Thyroid gland (tissue), 4 donors: ENCODE results near the gene ENTPD6. TPM values are rescaled to one million over a fixed set of nuclear protein-coding genes. Genes with fewer than 3 reads are reported as not detected.

Experiments used
- DNase-seq, 2 donors: peaks; one replicate each; pipeline ENCODE4 v3.0.0-alpha.2; 2019
- H3K27ac ChIP-seq, 3 donors: fragments of 200-600 bp; sonication (generic); 1 replicate in 2 of 3; 2 replicates in 1 of 3; pipeline ENCODE4 v1.5.1; 2016 to 2019; ENCODE audit warnings: mild to moderate bottlenecking in 1 of 3, moderate library complexity in 1 of 3
- H3K27me3 ChIP-seq: fragments of 200-600 bp; sonication (generic); one replicate; pipeline ENCODE4 v1.5.1; 2019
- H3K36me3 ChIP-seq, 2 donors: fragments of 200-600 bp; sonication (generic); one replicate each; pipeline ENCODE4 v1.5.1; 2016 to 2019
- H3K4me1 ChIP-seq, 2 donors: fragments of 200-600 bp; sonication (generic); one replicate each; pipeline ENCODE4 v1.5.1; 2017 to 2019
- H3K4me3 ChIP-seq, 3 donors: fragments of 200-600 bp; sonication (generic); replicated peaks in 1 of 3; 1 replicate in 2 of 3; 2 replicates in 1 of 3; pipeline ENCODE4 v1.5.1; 2016; ENCODE audit warnings: mild to moderate bottlenecking in 1 of 3
- H3K9me3 ChIP-seq: fragments of 200-600 bp; sonication (generic); one replicate; pipeline ENCODE4 v1.5.1; 2017
- POLR2A ChIP-seq, 2 donors: fragments of 450-650 bp; IDR thresholded peaks; one replicate each; pipeline ENCODE4 v1.6.1; 2017; ENCODE audit warnings: antibody characterized with exemption in 2 of 2, mild to moderate bottlenecking in 2 of 2, moderate library complexity in 1 of 2
- WGBS, 2 donors: methylation state at CpG; one replicate each; pipeline ENCODE4 v1.1.5; 2017; 5-methylcytosine and 5-hydroxymethylcytosine counted together
- intact Hi-C: fragments of 100-400 bp; cut with DNase I; formaldehyde crosslinking; loops from one replicate; pipeline ENCODE4 v1.15.1; 2023
- total RNA-seq, 4 donors: library from RNA; depleted of rRNA; stranded (reverse); fragments of >200 nt; gene quantifications; one replicate each; pipeline ENCODE4 v1.2.3, GENCODE V29; 2016
- TF ChIP-seq, protein P1 (sequence below), 6 experiments: fragments of 200-600 bp in 3 of 6; fragments of 450-650 bp in 3 of 6; sonication (generic) in 3 of 6; IDR thresholded peaks; one replicate each; pipeline ENCODE4 v1.5.1; 2016 to 2019; ENCODE audit warnings: antibody characterized with exemption in 6 of 6, mild to moderate bottlenecking in 2 of 6, inconsistent platforms in 1 of 6, moderate library complexity in 1 of 6

The ENTPD6 gene
- total RNA-seq, 4 donors from 2014 or later = 51.6 to 75.6 (median 64.9) TPM

DNA sequence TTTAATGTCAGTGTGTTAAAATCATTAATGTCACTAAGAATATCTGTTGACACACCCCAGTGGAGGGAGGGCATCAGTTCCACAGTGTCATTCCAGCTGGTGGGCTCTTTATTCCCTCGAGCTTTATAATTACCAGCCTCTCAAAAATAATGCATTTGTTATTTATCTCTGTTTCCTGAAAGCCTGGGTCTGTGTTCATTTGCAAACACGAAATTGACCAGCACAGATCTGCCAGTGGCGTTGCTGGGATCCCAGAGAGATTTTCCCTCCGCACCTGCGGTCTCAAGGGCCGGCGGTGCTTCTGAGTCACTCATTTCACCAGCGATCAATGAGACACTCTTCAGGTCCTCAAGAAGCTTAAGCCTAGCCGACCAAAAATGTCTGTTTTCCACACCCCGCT is 46.7 kb downstream of the ENTPD6 start:
- TF ChIP-seq, protein P1, sequence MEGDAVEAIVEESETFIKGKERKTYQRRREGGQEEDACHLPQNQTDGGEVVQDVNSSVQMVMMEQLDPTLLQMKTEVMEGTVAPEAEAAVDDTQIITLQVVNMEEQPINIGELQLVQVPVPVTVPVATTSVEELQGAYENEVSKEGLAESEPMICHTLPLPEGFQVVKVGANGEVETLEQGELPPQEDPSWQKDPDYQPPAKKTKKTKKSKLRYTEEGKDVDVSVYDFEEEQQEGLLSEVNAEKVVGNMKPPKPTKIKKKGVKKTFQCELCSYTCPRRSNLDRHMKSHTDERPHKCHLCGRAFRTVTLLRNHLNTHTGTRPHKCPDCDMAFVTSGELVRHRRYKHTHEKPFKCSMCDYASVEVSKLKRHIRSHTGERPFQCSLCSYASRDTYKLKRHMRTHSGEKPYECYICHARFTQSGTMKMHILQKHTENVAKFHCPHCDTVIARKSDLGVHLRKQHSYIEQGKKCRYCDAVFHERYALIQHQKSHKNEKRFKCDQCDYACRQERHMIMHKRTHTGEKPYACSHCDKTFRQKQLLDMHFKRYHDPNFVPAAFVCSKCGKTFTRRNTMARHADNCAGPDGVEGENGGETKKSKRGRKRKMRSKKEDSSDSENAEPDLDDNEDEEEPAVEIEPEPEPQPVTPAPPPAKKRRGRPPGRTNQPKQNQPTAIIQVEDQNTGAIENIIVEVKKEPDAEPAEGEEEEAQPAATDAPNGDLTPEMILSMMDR (IDR thresholded peaks at IDR 0.05) = no peak
- no peak for TF ChIP-seq POLR2A (IDR thresholded peaks at IDR 0.05)
- Histone ChIP-seq H3K4me3 (no peak overlapping the region), H3K27ac (no peak overlapping the region), H3K27me3 (no peaks in the 10 kb centered on the region), H3K36me3 (no peaks in the 10 kb centered on the region), H3K4me1 (peaks cover 3 to 20% of the 10 kb centered on the region in 2 donors), H3K9me3 (no peaks in the 10 kb centered on the region)
- WGBS, 2 donors = 66 to 68% methylated on average over 10 of the region's 10 CpGs
- intact Hi-C loops = no loop called here
- no peak for DNase-seq

DNA sequence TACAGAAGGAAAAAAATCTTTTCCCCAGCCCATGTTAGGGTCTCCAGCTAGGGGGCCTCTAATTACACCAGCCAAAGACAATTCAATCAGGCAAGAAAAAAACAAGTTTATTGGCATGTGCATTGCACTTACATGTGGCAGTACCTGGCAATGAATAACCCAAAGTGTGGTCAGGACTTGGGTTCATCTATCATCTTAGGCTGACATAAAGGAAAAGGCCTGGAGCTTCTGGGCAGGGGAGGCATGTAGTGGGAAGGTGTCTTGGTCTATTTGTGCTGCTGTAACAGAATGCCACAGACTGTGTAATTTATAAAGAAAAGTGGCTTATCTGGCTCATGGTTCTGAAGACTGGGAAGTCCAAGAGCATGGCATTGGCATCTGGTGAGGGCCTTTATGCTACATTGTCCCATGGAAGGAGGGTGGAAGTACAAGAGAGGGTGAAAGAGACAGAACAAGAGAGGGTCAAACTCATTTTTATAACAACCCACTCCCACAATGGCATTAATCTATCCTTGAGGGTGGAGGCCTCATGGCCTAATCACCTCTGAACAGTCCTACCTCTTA is 48.0 kb downstream of the ENTPD6 start:
- Histone ChIP-seq H3K36me3 (no peaks in the 10 kb centered on the region), H3K27ac (no peak overlapping the region), H3K27me3 (no peaks in the 10 kb centered on the region), H3K9me3 (no peaks in the 10 kb centered on the region), H3K4me3 (no peak overlapping the region), H3K4me1 (peaks cover 6 to 8% of the 10 kb centered on the region in 2 donors)
- intact Hi-C loops = no loop called here
- TF ChIP-seq, protein P1 (IDR thresholded peaks at IDR 0.05) = no peak
- TF ChIP-seq POLR2A (IDR thresholded peaks at IDR 0.05) = no peak
- no peak for DNase-seq

DNA sequence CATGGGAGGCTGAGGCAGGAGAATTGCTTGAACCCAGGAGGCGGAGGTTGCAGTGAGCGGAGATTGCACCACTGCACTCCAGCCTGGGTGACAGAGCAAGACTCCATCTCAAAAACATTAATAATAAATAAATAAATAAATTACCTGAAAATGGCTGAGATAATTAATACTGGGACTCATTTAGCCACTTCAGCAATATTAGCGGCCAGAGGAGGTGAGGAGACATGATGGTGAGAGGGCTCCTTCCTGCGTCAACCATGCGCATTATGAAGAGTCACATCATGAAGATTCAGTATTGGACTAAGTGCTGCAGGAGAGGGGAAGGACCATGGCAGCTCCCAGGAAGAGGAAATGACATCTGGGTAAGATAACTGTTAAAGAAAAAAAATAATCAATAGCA is 49.5 kb downstream of the ENTPD6 start:
- no peaks in the 10 kb centered on the region for H3K9me3 ChIP-seq
- H3K4me1 ChIP-seq = peaks cover 11 to 20% of the 10 kb centered on the region in 2 donors
- no peaks in the 10 kb centered on the region for H3K36me3 ChIP-seq
- intact Hi-C loops = no loop called here
- H3K27me3 ChIP-seq = no peaks in the 10 kb centered on the region
- WGBS, 2 donors = 97 to 98% methylated on average over 5 of the region's 5 CpGs
- H3K27ac ChIP-seq = no peak overlapping the region
- no peak for DNase-seq
- TF ChIP-seq POLR2A (IDR thresholded peaks at IDR 0.05) = no peak
- TF ChIP-seq, protein P1 (IDR thresholded peaks at IDR 0.05) = no peak
- no peak overlapping the region for H3K4me3 ChIP-seq

- 95 to 100% methylated on average over 1 of the region's 1 CpG for WGBS, 2 donors
Measured at GRCh38 chr20:25245461-25245860, 49.9 kb downstream of the ENTPD6 start.

DNA sequence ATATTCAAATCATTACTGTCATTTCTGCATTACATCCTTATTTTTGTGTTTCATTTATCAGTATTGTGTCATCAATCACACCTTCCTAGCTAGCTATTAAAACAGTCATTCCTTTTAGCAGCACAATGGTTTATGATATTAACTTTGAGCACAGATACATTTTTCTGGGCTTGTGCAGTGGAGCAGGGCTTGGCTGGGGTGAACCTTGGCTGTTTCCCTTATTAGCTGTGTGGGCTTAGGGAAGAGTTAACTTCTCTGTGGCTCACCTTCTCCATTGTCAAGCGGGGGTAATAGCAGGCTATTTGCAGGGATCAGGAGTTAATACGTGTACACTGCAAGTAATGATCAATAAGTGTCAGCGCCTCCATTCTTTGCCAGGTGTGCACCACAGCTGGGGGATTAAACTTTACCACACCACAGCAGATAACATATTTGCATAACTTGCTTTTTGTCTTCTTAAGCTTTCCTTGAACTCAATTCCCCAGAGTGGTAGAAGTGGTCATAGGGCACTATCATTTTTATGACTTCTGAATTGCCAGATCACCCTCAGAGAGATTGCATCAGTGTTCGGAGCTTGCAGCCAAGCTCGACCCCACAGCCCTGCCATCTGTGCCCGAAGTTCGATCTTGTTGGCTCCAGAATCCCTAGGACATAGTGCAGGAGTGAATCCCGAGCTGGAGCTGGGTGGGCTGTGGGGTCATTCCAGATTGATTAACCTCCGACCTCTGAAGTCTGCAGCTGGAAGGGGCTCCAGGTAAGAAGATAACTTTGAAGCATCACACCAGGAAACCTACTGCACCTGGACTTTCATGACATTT is 50.9 kb downstream of the ENTPD6 start:
- Histone ChIP-seq H3K4me1 (peaks cover 22 to 23% of the 10 kb centered on the region in 2 donors), H3K9me3 (no peaks in the 10 kb centered on the region), H3K27ac (no peak overlapping the region), H3K4me3 (no peak overlapping the region), H3K36me3 (no peaks in the 10 kb centered on the region), H3K27me3 (no peaks in the 10 kb centered on the region)
- intact Hi-C loops = loop anchor here (2.0 kb wide), 1 partner anchor 50 kb away; no protein-coding TSS in a partner anchor
- 92 to 93% methylated on average over 9 of the region's 9 CpGs for WGBS, 2 donors
- no peak for DNase-seq
- TF ChIP-seq, protein P1 (IDR thresholded peaks at IDR 0.05) = no peak

More at GRCh38 chr20:25245461-25245860, 49.9 kb downstream of the ENTPD6 start:
- H3K4me1 ChIP-seq = peaks cover 16 to 23% of the 10 kb centered on the region in 2 donors
- H3K36me3 ChIP-seq = no peaks in the 10 kb centered on the region
- no peaks in the 10 kb centered on the region for H3K27me3 ChIP-seq
- no peak overlapping the region for H3K4me3 ChIP-seq
- no peaks in the 10 kb centered on the region for H3K9me3 ChIP-seq
- no peak for DNase-seq
- TF ChIP-seq POLR2A (IDR thresholded peaks at IDR 0.05) = no peak
- intact Hi-C loops = no loop called here
- no peak overlapping the region for H3K27ac ChIP-seq
